Fibroblast of lung (primary cell): Measurements from ENCODE around the gene GNG7. TPM values are rescaled to one million over a fixed set of nuclear protein-coding genes. Genes with fewer than 3 reads are reported as not detected.

Experiments
- DNase-seq, 2 donors: peaks; one replicate each; pipeline versions ENCODE4 v3.0.0 to v3.0.0-alpha.2; 2010; ENCODE audit warnings: low read depth in 2 of 2
- H2AFZ ChIP-seq: 2 replicates; pipeline ENCODE4 v1.5.1; 2012; ENCODE audit warnings: low read length, control low read depth, inconsistent platforms
- H3K27ac ChIP-seq: 2 replicates; pipeline ENCODE4 v1.5.1; 2011; ENCODE audit warnings: low read length, control low read depth; ENCODE audit not compliant: insufficient read depth
- H3K27me3 ChIP-seq: 2 replicates; pipeline ENCODE4 v1.5.1; 2011; ENCODE audit warnings: mild to moderate bottlenecking, low read length; ENCODE audit not compliant: control insufficient read depth, insufficient read depth
- H3K36me3 ChIP-seq: 2 replicates; pipeline ENCODE4 v1.5.1; 2011; ENCODE audit warnings: low read length; ENCODE audit not compliant: control insufficient read depth, insufficient read depth
- H3K4me1 ChIP-seq: 2 replicates; pipeline ENCODE4 v1.5.1; 2011; ENCODE audit warnings: low read length; ENCODE audit not compliant: control insufficient read depth, insufficient read depth; ENCODE audit errors: extremely low read depth
- H3K4me2 ChIP-seq: 2 replicates; pipeline ENCODE4 v1.5.1; 2011; ENCODE audit warnings: low read length, control low read depth; ENCODE audit not compliant: insufficient read depth; ENCODE audit errors: extremely low read depth
- H3K4me3 ChIP-seq, 4 experiments: fragments of 200-600 bp in 1 of 4; sonication (generic) in 1 of 4; replicated peaks in 1 of 4; 2 replicates each; pipeline ENCODE4 v1.5.1; 2011 to 2016; ENCODE audit warnings: low read length in 4 of 4, low read depth in 3 of 4, mild to moderate bottlenecking in 3 of 4, control low read depth in 2 of 4, inconsistent platforms in 1 of 4, mixed read lengths in 1 of 4; ENCODE audit not compliant: insufficient read depth in 1 of 4; ENCODE audit errors: control extremely low read depth in 1 of 4
- H3K79me2 ChIP-seq: 2 replicates; pipeline ENCODE4 v1.5.1; 2012; ENCODE audit warnings: mild to moderate bottlenecking, low read length, inconsistent platforms; ENCODE audit not compliant: control insufficient read depth, insufficient read depth
- H3K9ac ChIP-seq: 2 replicates; pipeline ENCODE4 v1.5.1; 2011; ENCODE audit warnings: mild to moderate bottlenecking, low read length, control low read depth; ENCODE audit not compliant: insufficient read depth
- H3K9me3 ChIP-seq: 2 replicates; pipeline ENCODE4 v1.5.1; 2012; ENCODE audit warnings: low read depth, low read length; ENCODE audit not compliant: control insufficient read depth, insufficient read depth
- H4K20me1 ChIP-seq: 2 replicates; pipeline ENCODE4 v1.5.1; 2011; ENCODE audit warnings: low read length; ENCODE audit not compliant: control insufficient read depth, insufficient read depth; ENCODE audit errors: extremely low read depth
- EZH2 ChIP-seq: IDR thresholded peaks from 2 replicates; pipeline ENCODE4 v1.5.1; 2012; ENCODE audit warnings: low read length, control low read depth, mild to moderate bottlenecking; ENCODE audit errors: missing control alignments
- polyA plus RNA-seq, 2 donors: library from polyadenylated mRNA; depleted of rRNA in 1 of 2; stranded (reverse) in 1 of 2; unstranded in 1 of 2; fragments of >200 nt; gene quantifications; 2 replicates each; pipeline ENCODE4 v1.2.1, GENCODE V29; 2011 to 2012; ENCODE audit warnings: missing spikeins in 1 of 2
- total RNA-seq: library from RNA; depleted of rRNA; stranded (reverse); fragments of >200 nt; gene quantifications from 2 replicates; pipeline ENCODE4 v1.2.1, GENCODE V29; 2014
- TF ChIP-seq, protein P1 (sequence below), 2 donors: IDR thresholded peaks in 1 of 2; conservative IDR thresholded peaks in 1 of 2; 1 replicate in 1 of 2; 2 replicates in 1 of 2; pipeline ENCODE4 v1.5.1; 2011 to 2012; ENCODE audit warnings: low read length in 2 of 2, control low read depth in 1 of 2, inconsistent platforms in 1 of 2, low read depth in 1 of 2, mild to moderate bottlenecking in 1 of 2

The GNG7 gene
- total and polyA plus RNA-seq, 2 donors (not counting 1 experiment from before 2014, with no cell fraction given): 0.27 to 0.83 TPM

- Histone ChIP-seq H3K27me3 (no peaks in the 10 kb centered on the region), H3K79me2 (no peaks in the 10 kb centered on the region), H2AFZ (no peak overlapping the region), H3K4me3 (no peak overlapping the region), H3K27ac (no peak overlapping the region), H4K20me1 (no peaks in the 10 kb centered on the region), H3K36me3 (no peaks in the 10 kb centered on the region), H3K4me1 (peaks cover under 1% of the 10 kb centered on the region), H3K9ac (no peak overlapping the region), H3K4me2 (no peak overlapping the region), H3K9me3 (peaks cover 1% of the 10 kb centered on the region)
- no peak for DNase-seq
- TF ChIP-seq, protein P1, sequence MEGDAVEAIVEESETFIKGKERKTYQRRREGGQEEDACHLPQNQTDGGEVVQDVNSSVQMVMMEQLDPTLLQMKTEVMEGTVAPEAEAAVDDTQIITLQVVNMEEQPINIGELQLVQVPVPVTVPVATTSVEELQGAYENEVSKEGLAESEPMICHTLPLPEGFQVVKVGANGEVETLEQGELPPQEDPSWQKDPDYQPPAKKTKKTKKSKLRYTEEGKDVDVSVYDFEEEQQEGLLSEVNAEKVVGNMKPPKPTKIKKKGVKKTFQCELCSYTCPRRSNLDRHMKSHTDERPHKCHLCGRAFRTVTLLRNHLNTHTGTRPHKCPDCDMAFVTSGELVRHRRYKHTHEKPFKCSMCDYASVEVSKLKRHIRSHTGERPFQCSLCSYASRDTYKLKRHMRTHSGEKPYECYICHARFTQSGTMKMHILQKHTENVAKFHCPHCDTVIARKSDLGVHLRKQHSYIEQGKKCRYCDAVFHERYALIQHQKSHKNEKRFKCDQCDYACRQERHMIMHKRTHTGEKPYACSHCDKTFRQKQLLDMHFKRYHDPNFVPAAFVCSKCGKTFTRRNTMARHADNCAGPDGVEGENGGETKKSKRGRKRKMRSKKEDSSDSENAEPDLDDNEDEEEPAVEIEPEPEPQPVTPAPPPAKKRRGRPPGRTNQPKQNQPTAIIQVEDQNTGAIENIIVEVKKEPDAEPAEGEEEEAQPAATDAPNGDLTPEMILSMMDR (conservative IDR thresholded peaks at IDR 0.05 in 1 of 2, IDR thresholded peaks at IDR 0.05 in 1 of 2; ENCODE audit: low read depth in 1 of 2, low read length in 2 of 2): no peak
- TF ChIP-seq EZH2: no peak
Measured at GRCh38 chr19:2483484-2484151, 218.9 kb downstream of the GNG7 start.

DNA sequence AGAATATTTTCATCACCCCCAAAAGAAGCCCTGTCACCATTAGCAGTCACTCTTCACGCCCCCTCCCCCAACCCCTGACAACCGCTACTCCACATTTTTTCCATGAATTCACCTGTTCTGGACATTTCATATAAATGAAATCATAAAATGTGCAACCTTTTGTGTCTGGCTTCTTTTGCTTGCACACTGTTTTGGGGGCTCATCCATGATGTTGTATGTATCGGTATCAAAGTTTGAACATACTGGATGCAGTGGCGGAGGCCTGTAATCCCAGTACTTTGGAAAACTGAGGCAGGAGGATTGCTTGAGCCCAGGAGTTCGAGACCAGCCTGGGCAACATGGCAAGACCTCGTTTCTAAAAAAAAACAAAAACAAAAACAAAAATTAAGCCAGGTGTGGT lies 219.4 kb downstream of the GNG7 start:
- Histone ChIP-seq H2AFZ (no peak overlapping the region), H3K9ac (no peak overlapping the region), H4K20me1 (no peaks in the 10 kb centered on the region), H3K27me3 (no peaks in the 10 kb centered on the region), H3K27ac (no peak overlapping the region), H3K4me2 (no peak overlapping the region), H3K36me3 (no peaks in the 10 kb centered on the region), H3K4me1 (no peaks in the 10 kb centered on the region), H3K4me3 (no peak overlapping the region), H3K9me3 (peaks cover 1% of the 10 kb centered on the region), H3K79me2 (peaks cover 3% of the 10 kb centered on the region)
- peak in 1 of 2 donors; percentile 25 for DNase-seq
- TF ChIP-seq, protein P1 (conservative IDR thresholded peaks at IDR 0.05 in 1 of 2, IDR thresholded peaks at IDR 0.05 in 1 of 2; ENCODE audit: low read depth in 1 of 2, low read length in 2 of 2): no peak
- no peak for TF ChIP-seq EZH2

- no peak for DNase-seq
- TF ChIP-seq, protein P1 (conservative IDR thresholded peaks at IDR 0.05 in 1 of 2, IDR thresholded peaks at IDR 0.05 in 1 of 2; ENCODE audit: low read depth in 1 of 2, low read length in 2 of 2): no peak
- no peak for TF ChIP-seq EZH2
- no peak overlapping the region for H3K9ac ChIP-seq
Measured at GRCh38 chr19:2482354-2483038, 220.0 kb downstream of the GNG7 start.

More at GRCh38 chr19:2482354-2483038, 220.0 kb downstream of the GNG7 start:
- no peak overlapping the region for H3K4me3 ChIP-seq
- H3K27ac ChIP-seq: no peak overlapping the region
- H2AFZ ChIP-seq: no peak overlapping the region
- no peak overlapping the region for H3K4me2 ChIP-seq
- H4K20me1 ChIP-seq: no peaks in the 10 kb centered on the region
- peaks cover 1% of the 10 kb centered on the region for H3K9me3 ChIP-seq
- no peaks in the 10 kb centered on the region for H3K27me3 ChIP-seq
- peaks cover 2% of the 10 kb centered on the region for H3K36me3 ChIP-seq
- H3K4me1 ChIP-seq: no peaks in the 10 kb centered on the region
- peaks cover 8% of the 10 kb centered on the region for H3K79me2 ChIP-seq
